SK-N-MC (cell line): ENCODE measurements around the gene CALR3.

Experiments
- EZH2 ChIP-seq: fragments of 200-600 bp; sonication (generic); IDR thresholded peaks from one replicate; pipeline ENCODE4 v1.6.1; 2017; ENCODE audit warnings: antibody characterized with exemption
- POLR2AphosphoS5 ChIP-seq: IDR thresholded peaks from 2 replicates; pipeline ENCODE4 v1.6.1; 2012; ENCODE audit warnings: mild to moderate bottlenecking, low read depth, low read length, borderline replicate concordance

DNA sequence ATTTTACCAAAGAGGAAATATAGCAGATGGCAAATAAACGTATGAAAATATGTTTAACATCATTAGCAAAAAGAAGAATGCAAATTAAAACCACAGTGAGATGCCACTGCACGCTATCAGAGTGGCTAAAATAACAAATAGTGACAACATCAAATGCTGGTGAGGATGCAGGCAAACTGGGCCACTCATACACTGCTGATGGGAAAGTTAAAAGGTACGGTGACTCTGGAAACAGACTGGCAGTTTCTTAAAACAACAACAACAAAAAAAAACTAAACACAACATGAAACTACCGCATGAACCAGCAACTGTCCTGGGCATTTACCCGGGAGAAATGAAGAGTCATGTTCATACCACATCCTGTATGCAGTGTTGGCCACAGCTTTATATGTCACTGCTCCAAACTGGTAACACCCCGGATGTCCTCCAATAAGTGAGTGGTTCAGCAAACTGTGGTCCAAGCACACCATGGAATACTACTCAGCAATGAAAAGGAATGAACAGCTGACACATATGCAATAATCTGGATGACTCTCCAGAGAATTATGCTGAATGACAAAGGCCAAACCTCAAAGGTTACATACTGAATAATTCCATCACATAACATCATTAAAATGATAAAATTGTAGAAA is 46.5 kb downstream of the CALR3 start:
- TF ChIP-seq POLR2AphosphoS5 (no peak), EZH2 (no peak)
